IMR-90 (cell line): ENCODE results near the gene TENT5A. TPM values are rescaled to one million over a fixed set of nuclear protein-coding genes. Genes with fewer than 3 reads are reported as not detected.

ENCODE experiments used
- ATAC-seq: fragments of 200-7000 bp; cut with Tn5 transposase; 2 replicates; pipeline ENCODE4 v1.9.1; 2020; ENCODE audit warnings: low read depth, mild to moderate bottlenecking, moderate library complexity
- BruUV-seq: library from RNA; stranded (reverse); fragments of 400-500 nt; replicated peaks from 2 replicates; lab custom pipeline; 2021; lab: Mats Ljungman, UMichigan
- CTCF ChIA-PET: fragments of 300-600 bp; formaldehyde crosslinking; extraction: SDS; loops from one replicate; lab custom pipeline; 2021; ENCODE audit warnings: antibody characterized with exemption; lab: Yijun Ruan, JAX
- POLR2A ChIA-PET: fragments of 300-600 bp; sonication (Branson Sonifier 250); formaldehyde crosslinking; loops from one replicate; lab custom pipeline; 2022; ENCODE audit warnings: antibody characterized with exemption; ENCODE audit not compliant: unreplicated experiment; lab: Charles Lee
- DNase-seq: peaks from one replicate; pipeline ENCODE4 v3.0.0; 2013
- H2AFZ ChIP-seq: replicated peaks from 2 replicates; pipeline ENCODE3; 2013; ENCODE audit warnings: low read length, mild to moderate bottlenecking; ENCODE audit not compliant: poor library complexity
- H2AK5ac ChIP-seq: 2 replicates; pipeline ENCODE4 v1.6.1; 2013; ENCODE audit warnings: low read depth, low read length, inconsistent platforms
- H2AK9ac ChIP-seq: replicated peaks from 2 replicates; pipeline ENCODE3; 2013; ENCODE audit warnings: mild to moderate bottlenecking, low read depth, low read length, moderate library complexity; ENCODE audit not compliant: poor library complexity
- H2BK120ac ChIP-seq: 2 replicates; pipeline ENCODE4 v1.6.1; 2013; ENCODE audit warnings: low read depth, low read length, inconsistent platforms
- H2BK15ac ChIP-seq: 3 replicates; pipeline ENCODE4 v1.6.1; 2013; ENCODE audit warnings: low read depth, low read length, inconsistent platforms
- H2BK20ac ChIP-seq: 2 replicates; pipeline ENCODE4 v1.6.1; 2013; ENCODE audit warnings: low read depth, mild to moderate bottlenecking, inconsistent platforms, low read length, moderate library complexity
- H2BK5ac ChIP-seq: 2 replicates; pipeline ENCODE4 v1.6.1; 2013; ENCODE audit warnings: mild to moderate bottlenecking, low read depth, low read length, inconsistent platforms; ENCODE audit not compliant: poor library complexity, severe bottlenecking
- H3K14ac ChIP-seq: replicated peaks from 2 replicates; pipeline ENCODE4 v1.6.1; 2013; ENCODE audit warnings: low read depth, low read length, inconsistent platforms
- H3K18ac ChIP-seq: 2 replicates; pipeline ENCODE4 v1.6.1; 2013; ENCODE audit warnings: low read depth, low read length, control low read depth
- H3K23ac ChIP-seq: 2 replicates; pipeline ENCODE4 v1.6.1; 2013; ENCODE audit warnings: low read depth, low read length, inconsistent platforms
- H3K27ac ChIP-seq: 2 replicates; pipeline ENCODE4 v1.5.1; 2013; ENCODE audit warnings: mild to moderate bottlenecking, control low read depth, low read length; ENCODE audit not compliant: insufficient read depth
- H3K27me3 ChIP-seq: 2 replicates; pipeline ENCODE4 v1.6.1; 2013; ENCODE audit warnings: low read length; ENCODE audit not compliant: control insufficient read depth, insufficient read depth
- H3K36me3 ChIP-seq: 2 replicates; pipeline ENCODE4 v1.6.1; 2013; ENCODE audit warnings: low read length, mixed read lengths; ENCODE audit not compliant: control insufficient read depth, insufficient read depth
- H3K4ac ChIP-seq: 2 replicates; pipeline ENCODE4 v1.6.1; 2013; ENCODE audit warnings: low read depth, low read length, inconsistent platforms
- H3K4me1 ChIP-seq: 2 replicates; pipeline ENCODE4 v1.6.1; 2013; ENCODE audit warnings: low read length, mixed read lengths; ENCODE audit not compliant: control insufficient read depth, insufficient read depth
- H3K4me2 ChIP-seq: 2 replicates; pipeline ENCODE4 v1.6.1; 2013; ENCODE audit warnings: low read depth, mild to moderate bottlenecking, control low read depth, low read length, moderate library complexity
- H3K4me3 ChIP-seq: 2 replicates; pipeline ENCODE4 v1.5.1; 2013; ENCODE audit warnings: low read depth, mild to moderate bottlenecking, control low read depth, low read length, moderate library complexity; ENCODE audit not compliant: insufficient read depth
- H3K56ac ChIP-seq: 2 replicates; pipeline ENCODE4 v1.6.1; 2013; ENCODE audit warnings: low read length, inconsistent platforms; ENCODE audit not compliant: insufficient read depth; ENCODE audit errors: extremely low read depth
- H3K79me1 ChIP-seq, 2 experiments: 2 replicates each; pipeline ENCODE4 v1.6.1; 2013; ENCODE audit warnings: low read length in 2 of 2, inconsistent platforms in 1 of 2, low read depth in 1 of 2
- H3K9ac ChIP-seq: 2 replicates; pipeline ENCODE4 v1.6.1; 2013; ENCODE audit warnings: low read depth, low read length, control low read depth
- H3K9me1 ChIP-seq: 2 replicates; pipeline ENCODE4 v1.6.1; 2013; ENCODE audit warnings: low read length, inconsistent platforms; ENCODE audit not compliant: insufficient read depth
- H3K9me3 ChIP-seq: 2 replicates; pipeline ENCODE4 v1.6.1; 2013; ENCODE audit warnings: low read length; ENCODE audit not compliant: control insufficient read depth, insufficient read depth
- H4K20me1 ChIP-seq: 2 replicates; pipeline ENCODE4 v1.6.1; 2013; ENCODE audit warnings: low read length, inconsistent platforms; ENCODE audit not compliant: insufficient read depth
- H4K5ac ChIP-seq: 2 replicates; pipeline ENCODE4 v1.6.1; 2013; ENCODE audit warnings: mild to moderate bottlenecking, low read depth, low read length, control low read depth
- H4K8ac ChIP-seq, 2 experiments: 2 replicates each; pipeline ENCODE4 v1.6.1; 2013; ENCODE audit warnings: low read depth in 2 of 2, low read length in 2 of 2, control low read depth in 1 of 2, inconsistent platforms in 1 of 2
- H4K91ac ChIP-seq: 2 replicates; pipeline ENCODE4 v1.6.1; 2013; ENCODE audit warnings: low read depth, low read length, inconsistent platforms; ENCODE audit not compliant: insufficient read depth
- ELK1 ChIP-seq: fragments of 150-350 bp; IDR thresholded peaks from 2 replicates; pipeline ENCODE4 v1.6.1; 2016; ENCODE audit warnings: low read depth, mild to moderate bottlenecking, low read length, moderate library complexity, borderline replicate concordance
- MAZ ChIP-seq: IDR thresholded peaks from 2 replicates; pipeline ENCODE4 v1.6.1; 2012; ENCODE audit warnings: low read depth, mild to moderate bottlenecking, low read length, improper control_type of control experiment, moderate library complexity, borderline replicate concordance
- WGBS, 2 experiments: methylation state at CpG; one replicate each; pipeline versions ENCODE4 v1.1.5 to v1.1.7; 2013; ENCODE audit warnings: missing lambda C conversion rate in 2 of 2; ENCODE audit not compliant: insufficient read length in 1 of 2; ENCODE audit errors: extremely low coverage in 2 of 2; 5-methylcytosine and 5-hydroxymethylcytosine counted together
- dilution Hi-C: fragments of 300-500 bp; cut with HindIII; formaldehyde crosslinking; loops from one replicate; pipeline ENCODE4 v1.14.3; 2018; ENCODE audit warnings: low sequenced_read_pairs; ENCODE audit not compliant: unreplicated experiment
- in situ Hi-C: fragments of 300-500 bp; cut with MboI; formaldehyde crosslinking; loops from 3 replicates; pipeline ENCODE4 v1.14.3; 2019; ENCODE audit warnings: low sequenced_read_pairs, inconsistent platforms, mixed read lengths
- intact Hi-C: fragments of 100-400 bp; cut with micrococcal nuclease; formaldehyde crosslinking; loops from 2 replicates; pipeline ENCODE4 v1.10.0; 2022
- polyA plus RNA-seq, 3 experiments: library from polyadenylated mRNA; depleted of rRNA; stranded (reverse); fragments of >200 nt; gene quantifications; 2 replicates each; pipeline ENCODE4 v1.2.3, GENCODE V29; 2012; ENCODE audit warnings: low replicate concordance in 1 of 3
- total RNA-seq: library from RNA; depleted of rRNA; stranded (reverse); fragments of >200 nt; gene quantifications from 2 replicates; pipeline ENCODE4 v1.2.3, GENCODE V29; 2012

TENT5A gene
- total and polyA plus RNA-seq, 2 of the 4 experiments (the other 2 are of a cell fraction) = 3.5 to 10.8 TPM

- dilution Hi-C loops = no loop called here
- Histone ChIP-seq H4K91ac (no peak overlapping the region), H3K9me3 (no peaks in the 10 kb centered on the region), H2AK9ac (no peak overlapping the region), H2AFZ (peak overlapping the region; percentile 5), H2BK20ac (no peak overlapping the region; the same call in 1 of the 2 replicates), H3K23ac (no peak overlapping the region), H3K27me3 (no peaks in the 10 kb centered on the region), H2BK120ac (peak overlapping the region; percentile 7; the same call in 1 of the 2 replicates), H3K4me1 (peaks cover 3% of the 10 kb centered on the region; the same call in 1 of the 2 replicates), H3K9me1 (0 out of 2 replicates have a peak, but pooled peaks cover 3% of the 10 kb centered on the region), H3K4me2 (no peak overlapping the region), H3K9ac (no peak overlapping the region), H4K5ac (peak overlapping the region; percentile 2; the same call in 1 of the 2 replicates), H2BK15ac (peak overlapping the region; percentile 83; the same call in 2 of the 3 replicates), H3K79me1 (no peaks in the 10 kb centered on the region), H3K36me3 (no peaks in the 10 kb centered on the region), H3K4me3 (no peak overlapping the region), H4K20me1 (no peaks in the 10 kb centered on the region), H3K18ac (peak overlapping the region; percentile 68; the same call in 1 of the 2 replicates), H4K8ac (no peak overlapping the region), H3K4ac (no peak overlapping the region), H3K14ac (no peak overlapping the region), H2BK5ac (no peak overlapping the region), H2AK5ac (no peak overlapping the region), H3K56ac (no peak overlapping the region), H3K27ac (no peak overlapping the region)
- intact Hi-C loops = no loop called here
- ChIA-PET POLR2A (no interaction called here), CTCF (no interaction called here)
- DNase-seq (no peak), ATAC-seq (no peak)
- in situ Hi-C loops = no loop called here
- TF ChIP-seq MAZ (no peak), ELK1 (no peak)
- no CpG with 5 or more reads among the region's 1 CpG for WGBS, 2 experiments
- no TSS peak for BruUV-seq
These were observed 33.7 kb upstream of the TENT5A start for GRCh38 chr6:81786150-81786549.
